Measurements from ENCODE around the gene SATB1. TPM values are rescaled to one million over a fixed set of nuclear protein-coding genes. Genes with fewer than 3 reads are reported as not detected.

Gene SATB1
- total and polyA plus RNA-seq, 2 experiments from 2014 or later: 17.4 to 28.9 TPM

GRCh38 chr3:18434711-18435110, 9.6 kb upstream of the SATB1 start:
- ATAC-seq: no peak
- Histone ChIP-seq H3K79me2 (replicated peaks; ENCODE audit: insufficient read depth) (peaks cover 5% of the 10 kb centered on the region; the same call in 1 of the 2 replicates), H3K9me2 (ENCODE audit: insufficient read depth) (no peaks in the 10 kb centered on the region), H4K20me1 (replicated peaks; ENCODE audit: insufficient read depth) (no peaks in the 10 kb centered on the region), H3F3A (replicated peaks; ENCODE audit: low read depth) (no peaks in the 10 kb centered on the region), H3K36me3 (ENCODE audit: insufficient read depth) (no peaks in the 10 kb centered on the region), H3K27ac (ENCODE audit: low read depth) (no peak overlapping the region), H2AFZ (no peak overlapping the region), H3K27me3 (ENCODE audit: insufficient read depth) (no peaks in the 10 kb centered on the region), H3K4me1 (ENCODE audit: insufficient read depth) (peaks cover 25% of the 10 kb centered on the region), H3K4me2 (no peak overlapping the region), H3K4me3 (no peak overlapping the region)
- Mint-ChIP-seq H3K27ac (no peak overlapping the region), H3K36me3 (ENCODE audit: low read depth) (no peaks in the 10 kb centered on the region), H3K4me1 (peaks cover 26% of the 10 kb centered on the region), H3K27me3 (ENCODE audit: insufficient read depth, low read depth, poor library complexity) (no peaks in the 10 kb centered on the region), H3K4me3 (no peak overlapping the region), H3K9me3 (no peaks in the 10 kb centered on the region)
- DNase-seq (ENCODE audit: low spot score): no peak
- TF ChIP-seq EZH2 (IDR thresholded peaks at IDR 0.05; ENCODE audit: low read depth, unreplicated experiment) (no peak), ZNF462 (CRISPR knock-in tag; IDR thresholded peaks at IDR 0.05) (no peak), NANOG (IDR thresholded peaks at IDR 0.05; ENCODE audit: borderline replicate concordance) (no peak), CREB1 (CRISPR knock-in tag; IDR thresholded peaks at IDR 0.05; ENCODE audit: low read depth) (no peak), ETS1 (IDR thresholded peaks at IDR 0.05) (no peak), STAT1 (IDR thresholded peaks at IDR 0.05; ENCODE audit: unreplicated experiment) (no peak)
